Mammary epithelial cell (primary cell): ENCODE measurements around the gene GALK2.

ENCODE experiments used
- EZH2 ChIP-seq: IDR thresholded peaks from 2 replicates; pipeline ENCODE4 v1.6.1; 2012; ENCODE audit warnings: low read length, inconsistent platforms, borderline replicate concordance
- TF ChIP-seq, protein P1 (sequence below), 2 donors: IDR thresholded peaks in 1 of 2; conservative IDR thresholded peaks in 1 of 2; 2 replicates each; pipeline ENCODE4 v1.5.1; 2011 to 2012; ENCODE audit warnings: inconsistent platforms in 2 of 2, low read length in 2 of 2, mild to moderate bottlenecking in 2 of 2, control low read depth in 1 of 2, low read depth in 1 of 2; ENCODE audit not compliant: insufficient read depth in 1 of 2; ENCODE audit errors: extremely low read depth in 1 of 2

DNA sequence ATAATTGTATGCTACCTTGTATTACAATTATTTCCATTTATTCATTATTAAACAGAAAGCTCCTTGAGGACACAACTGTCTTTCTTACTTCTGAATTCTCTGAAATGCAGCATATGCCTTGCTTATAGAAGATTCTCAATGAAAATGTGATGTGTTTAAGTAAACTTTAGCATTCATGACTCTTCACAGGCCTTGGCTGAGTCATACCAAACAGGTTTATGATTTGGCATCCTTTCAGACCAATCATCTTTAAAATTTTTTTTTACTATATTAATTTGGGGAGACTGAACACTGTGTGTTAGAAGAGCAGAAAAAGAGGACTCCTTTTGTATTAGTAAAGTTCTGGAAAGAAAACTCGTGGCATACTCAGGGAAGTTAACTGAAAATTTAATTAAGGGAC is 6.4 kb upstream of the GALK2 start:
- TF ChIP-seq, protein P1, sequence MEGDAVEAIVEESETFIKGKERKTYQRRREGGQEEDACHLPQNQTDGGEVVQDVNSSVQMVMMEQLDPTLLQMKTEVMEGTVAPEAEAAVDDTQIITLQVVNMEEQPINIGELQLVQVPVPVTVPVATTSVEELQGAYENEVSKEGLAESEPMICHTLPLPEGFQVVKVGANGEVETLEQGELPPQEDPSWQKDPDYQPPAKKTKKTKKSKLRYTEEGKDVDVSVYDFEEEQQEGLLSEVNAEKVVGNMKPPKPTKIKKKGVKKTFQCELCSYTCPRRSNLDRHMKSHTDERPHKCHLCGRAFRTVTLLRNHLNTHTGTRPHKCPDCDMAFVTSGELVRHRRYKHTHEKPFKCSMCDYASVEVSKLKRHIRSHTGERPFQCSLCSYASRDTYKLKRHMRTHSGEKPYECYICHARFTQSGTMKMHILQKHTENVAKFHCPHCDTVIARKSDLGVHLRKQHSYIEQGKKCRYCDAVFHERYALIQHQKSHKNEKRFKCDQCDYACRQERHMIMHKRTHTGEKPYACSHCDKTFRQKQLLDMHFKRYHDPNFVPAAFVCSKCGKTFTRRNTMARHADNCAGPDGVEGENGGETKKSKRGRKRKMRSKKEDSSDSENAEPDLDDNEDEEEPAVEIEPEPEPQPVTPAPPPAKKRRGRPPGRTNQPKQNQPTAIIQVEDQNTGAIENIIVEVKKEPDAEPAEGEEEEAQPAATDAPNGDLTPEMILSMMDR (conservative IDR thresholded peaks at IDR 0.05 in 1 of 2, IDR thresholded peaks at IDR 0.05 in 1 of 2; ENCODE audit: extremely low read depth in 1 of 2, insufficient read depth in 1 of 2, low read depth in 1 of 2, low read length in 2 of 2): no peak
- no peak for TF ChIP-seq EZH2
